Measurements from ENCODE around the gene HSD17B7.
"Not testable (repeated sequence)": the region's sequence is repeated elsewhere in the genome, so short reads cannot be mapped to it uniquely, and the experiment has no call there.

HSD17B7 gene

GRCh38 chr1:162790303-162790984, at the start of gene HSD17B7:
HSD17B7 (plus strand) TSS chr1:162790702; CDS start chr1:162790801, 99 bp downstream.
- peak; percentile 11 for DNase-seq (ENCODE audit: low read depth)

- no peak for DNase-seq (ENCODE audit: low read depth)
Observed at GRCh38 chr1:162740755-162741154, 49.7 kb upstream of the HSD17B7 start.

DNA sequence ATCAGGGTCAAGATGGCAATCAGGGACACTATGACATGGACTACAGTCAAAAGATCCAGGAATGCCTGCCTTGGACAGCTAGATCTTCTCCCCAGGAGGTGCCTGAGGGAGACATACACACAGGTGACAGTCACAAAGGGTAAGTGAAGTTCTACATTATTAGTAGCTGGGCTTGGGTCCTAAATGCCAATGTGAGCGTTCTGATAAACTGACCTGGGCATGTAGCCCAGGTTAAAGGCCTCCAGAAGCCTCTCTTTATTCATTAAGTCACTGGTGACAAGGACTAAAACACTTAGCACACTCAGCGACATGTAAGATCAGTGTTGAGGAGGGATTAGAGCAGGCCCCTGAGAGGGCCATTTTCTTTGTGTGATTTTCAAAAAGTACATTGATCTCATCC, 48.9 kb upstream of the HSD17B7 start:
- DNase-seq (ENCODE audit: low read depth) = no peak

DNA sequence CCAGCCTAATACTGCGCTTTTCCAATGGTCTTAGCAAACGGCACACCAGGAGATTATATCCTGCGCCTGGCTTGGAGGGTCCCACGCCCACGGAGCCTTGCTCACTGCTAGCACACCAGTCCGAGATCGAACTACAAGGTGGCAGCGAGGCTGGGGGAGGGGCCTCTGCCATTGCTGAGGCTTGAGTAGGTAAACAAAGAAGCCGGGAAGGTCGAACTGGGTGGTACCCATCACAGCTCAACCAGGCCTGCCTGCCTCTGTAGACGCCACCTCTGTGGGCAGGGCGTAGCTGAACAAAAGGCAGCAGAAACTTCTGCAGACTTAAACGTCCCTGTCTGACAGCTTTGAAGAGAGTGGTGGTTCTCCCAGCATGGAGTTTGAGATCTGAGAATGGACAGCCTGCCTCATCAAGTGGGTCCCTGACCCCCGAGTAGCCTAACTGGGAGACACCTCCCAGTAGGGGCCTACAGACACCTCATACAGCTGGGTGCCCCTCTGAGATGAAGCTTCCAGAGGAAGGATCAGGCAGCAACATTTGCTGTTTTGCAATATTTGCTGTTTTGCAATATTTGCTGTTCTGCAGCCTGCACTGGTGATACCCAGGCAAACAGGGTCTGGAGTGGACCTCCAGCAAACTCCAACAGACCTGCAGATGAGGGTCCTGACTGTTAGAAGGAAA, 44.1 kb upstream of the HSD17B7 start:
- DNase-seq (ENCODE audit: low read depth) = not testable (repeated sequence)

- no peak for DNase-seq (ENCODE audit: low read depth)
Observed at GRCh38 chr1:162753001-162753658, 37.4 kb upstream of the HSD17B7 start.

GRCh38 chr1:162753998-162754585, 36.4 kb upstream of the HSD17B7 start:
- DNase-seq (ENCODE audit: low read depth) = peak; percentile 32

DNA sequence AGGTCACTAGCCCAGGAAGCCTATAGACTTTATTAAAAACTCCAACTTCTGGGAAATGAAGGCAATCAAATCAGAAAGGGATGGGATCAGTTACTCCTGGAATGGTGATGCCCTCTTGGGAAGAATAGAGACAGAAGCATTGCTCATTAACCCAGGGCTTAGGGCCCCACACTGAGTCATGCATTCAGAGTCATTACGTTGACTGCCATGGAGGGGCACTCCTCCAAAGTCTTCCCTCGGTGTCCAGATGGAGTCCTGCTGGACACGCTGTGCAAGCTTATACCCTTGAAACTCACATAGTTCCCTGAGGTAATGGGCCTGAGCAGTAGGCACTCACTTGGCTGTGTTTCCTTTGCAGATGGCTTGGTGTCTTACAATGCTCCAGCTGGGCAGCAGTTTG, 35.2 kb upstream of the HSD17B7 start:
- no peak for DNase-seq (ENCODE audit: low read depth)

DNA sequence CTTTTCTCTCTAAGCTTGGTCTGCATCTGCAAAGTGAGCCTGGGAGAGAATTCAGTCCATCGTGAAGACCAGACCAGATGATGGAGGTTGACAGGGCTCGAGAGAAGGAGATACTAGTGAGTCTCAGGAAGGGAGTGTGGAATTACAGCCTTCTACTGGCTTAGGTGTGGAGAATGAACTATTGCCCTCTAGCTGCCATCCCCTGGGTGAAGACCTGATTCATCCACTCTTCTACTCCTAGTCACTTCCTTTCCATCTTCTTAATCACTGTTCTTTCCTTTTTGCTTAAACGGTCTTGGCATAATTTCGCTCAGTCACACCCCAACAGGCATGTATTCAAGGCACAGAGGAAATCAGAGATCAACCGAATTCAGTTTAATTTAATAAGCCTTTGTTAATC, 34.0 kb upstream of the HSD17B7 start:
- DNase-seq (ENCODE audit: low read depth) = no peak

- no peak for DNase-seq (ENCODE audit: low read depth)
Observed at GRCh38 chr1:162757476-162757875, 33.0 kb upstream of the HSD17B7 start.

GRCh38 chr1:162765788-162766187, 24.7 kb upstream of the HSD17B7 start:
- DNase-seq (ENCODE audit: low read depth) = no peak

- no peak for DNase-seq (ENCODE audit: low read depth)
Observed at GRCh38 chr1:162772571-162773154, 17.8 kb upstream of the HSD17B7 start.

DNA sequence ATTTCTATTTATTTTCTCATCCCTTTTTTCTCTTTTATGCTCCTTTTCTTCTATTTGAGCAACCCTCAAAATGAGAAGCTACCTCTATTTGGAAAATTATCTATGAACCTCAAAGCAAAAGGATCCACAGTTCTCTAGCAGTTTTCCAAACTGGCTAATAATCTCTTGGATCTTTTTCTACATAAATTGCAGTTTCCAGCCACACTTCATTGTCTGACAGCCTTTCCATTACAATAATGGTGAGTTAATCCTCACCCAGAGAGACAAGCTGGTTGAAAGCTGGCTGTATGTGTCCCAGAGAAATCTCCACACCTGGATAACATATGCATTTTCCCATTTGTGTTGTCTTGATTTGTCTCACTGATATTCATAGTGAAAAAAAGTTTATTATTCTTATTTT, 16.5 kb upstream of the HSD17B7 start:
- DNase-seq (ENCODE audit: low read depth) = no peak

DNA sequence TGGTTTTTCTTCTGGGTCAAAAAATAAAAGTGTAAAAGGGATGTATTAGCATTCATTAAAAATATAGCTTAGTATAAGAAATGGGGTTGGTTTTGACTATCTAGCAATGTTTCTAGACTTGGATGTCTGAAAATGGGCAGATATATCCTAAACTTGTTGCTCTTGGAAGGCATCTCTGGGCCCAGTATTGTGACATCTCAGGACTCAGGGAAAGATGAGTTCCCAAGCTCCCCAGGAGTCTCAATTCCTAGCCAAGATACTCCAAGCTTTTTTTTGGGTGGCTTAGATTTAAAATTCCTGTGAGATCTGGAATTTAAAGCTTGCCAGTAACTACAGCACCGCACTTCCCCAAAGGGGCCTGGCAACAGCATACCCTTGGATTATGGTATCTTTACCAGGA, 11.5 kb upstream of the HSD17B7 start:
- no peak for DNase-seq (ENCODE audit: low read depth)

DNA sequence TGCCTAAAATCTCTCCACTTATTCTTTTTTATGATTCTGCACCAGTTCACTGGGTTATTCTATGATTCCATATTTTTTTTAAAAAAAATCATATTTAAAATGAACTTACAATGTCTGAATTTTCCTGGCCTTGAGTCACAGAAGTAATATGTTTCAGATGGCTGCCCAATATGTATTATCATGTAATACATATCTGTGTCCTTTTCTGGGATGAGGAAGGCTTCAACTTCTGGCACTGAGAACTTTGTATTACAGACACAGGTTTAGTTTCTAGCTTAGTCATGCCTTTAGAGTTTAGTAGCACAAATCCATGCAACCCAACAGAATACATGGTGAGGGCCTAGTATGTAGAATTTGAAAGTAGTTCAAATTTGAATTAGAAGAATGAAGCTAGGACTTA, 7.8 kb upstream of the HSD17B7 start:
- DNase-seq (ENCODE audit: low read depth) = no peak

DNA sequence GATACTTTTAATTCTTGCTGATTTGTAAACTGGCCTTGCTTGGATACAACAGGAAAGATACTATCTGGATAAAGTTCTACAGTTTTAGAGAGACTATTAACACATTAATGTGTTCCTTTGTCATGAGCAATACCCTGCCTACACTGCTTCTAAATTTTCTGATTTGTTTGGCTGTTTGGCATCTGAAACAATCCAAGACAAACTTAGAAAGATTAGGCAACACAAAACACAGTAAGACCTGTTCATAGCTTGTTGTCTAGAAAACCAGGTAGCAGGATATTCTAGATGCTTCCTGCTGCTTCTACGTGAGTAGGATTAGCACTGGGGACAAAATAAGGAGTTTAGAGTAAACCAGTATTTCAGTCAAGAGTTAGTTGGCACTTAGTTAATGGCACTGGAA, 5.6 kb upstream of the HSD17B7 start:
- DNase-seq (ENCODE audit: low read depth) = not testable (repeated sequence)

GRCh38 chr1:162788783-162789182, 1.7 kb upstream of the HSD17B7 start:
- DNase-seq (ENCODE audit: low read depth) = not testable (repeated sequence)

GRCh38 chr1:162790985-162791357, 469 bp downstream of the HSD17B7 start:
- not testable (repeated sequence) for DNase-seq (ENCODE audit: low read depth)

GRCh38 chr1:162794284-162794683, 3.8 kb downstream of the HSD17B7 start:
- not testable (repeated sequence) for DNase-seq (ENCODE audit: low read depth)

DNA sequence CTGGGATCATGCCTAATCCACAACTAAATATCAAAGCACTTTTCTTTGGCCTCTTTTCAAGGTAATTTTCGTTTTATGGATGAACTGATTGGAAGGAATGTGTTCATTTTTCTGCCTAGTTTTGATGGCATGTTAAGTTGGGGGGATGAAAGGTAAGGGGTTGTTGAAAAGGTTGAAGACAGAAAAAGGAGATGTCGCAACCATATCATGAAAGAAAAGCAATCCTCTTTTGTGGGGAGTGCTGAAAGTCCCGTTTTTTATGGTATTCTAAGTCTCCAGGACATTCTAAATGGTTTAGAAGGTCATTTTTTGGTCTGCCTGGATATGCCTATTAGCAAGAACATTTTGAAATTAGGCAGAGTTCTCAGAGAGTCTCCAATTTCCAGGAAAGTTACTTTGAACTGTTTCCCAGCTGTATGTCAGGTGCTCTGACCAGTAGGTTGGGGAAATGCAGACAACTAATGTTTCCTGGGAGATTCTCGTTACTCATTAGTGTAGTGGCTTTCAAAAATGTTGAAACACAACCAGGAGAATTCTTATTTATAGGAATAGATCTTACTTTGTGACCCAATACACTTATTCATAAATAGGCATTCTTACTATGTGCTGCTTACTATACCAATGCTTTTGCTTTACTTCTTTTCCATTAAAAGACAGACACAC, 6.2 kb downstream of the HSD17B7 start:
- DNase-seq (ENCODE audit: low read depth) = not testable (repeated sequence)

- peak; percentile 49 for DNase-seq (ENCODE audit: low read depth)
Observed at GRCh38 chr1:162799995-162800830, 9.7 kb downstream of the HSD17B7 start.

GRCh38 chr1:162807503-162807902, 17.0 kb downstream of the HSD17B7 start:
- not testable (repeated sequence) for DNase-seq (ENCODE audit: low read depth)
